Measurements from ENCODE around the gene IGF2R. TPM values are rescaled to one million over a fixed set of nuclear protein-coding genes. Genes with fewer than 3 reads are reported as not detected.

Gene IGF2R
- total RNA-seq, 5 donors from 2014 or later (not counting 1 experiment from before 2014, with no cell fraction given), result 63.4 to 87.5 (median 70.5) TPM

DNA sequence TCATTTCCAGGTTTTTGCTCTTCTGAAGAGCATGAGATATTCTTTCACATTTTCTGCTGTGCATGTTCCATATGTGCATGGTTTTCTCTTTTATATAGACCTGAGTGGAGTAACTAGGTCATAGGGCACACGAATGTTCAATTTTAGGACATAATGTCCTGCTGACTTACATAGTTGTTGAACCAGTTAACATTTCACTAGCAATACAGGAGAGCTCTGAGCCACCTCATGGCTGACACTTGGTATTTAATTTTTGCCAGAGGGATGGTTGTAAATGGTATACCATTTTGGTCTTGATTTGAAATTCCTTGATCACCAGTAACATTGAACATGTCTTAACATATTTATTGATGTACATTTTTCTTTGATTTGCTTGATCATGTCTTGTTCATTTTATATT is 38.3 kb downstream of the IGF2R start:
- DNase-seq (no peak), ATAC-seq (replicated peaks in 1 of 4) (no peak)
- Mint-ChIP-seq H3K9me3 (no peaks in the 10 kb centered on the region), H3K27ac (no peak overlapping the region), H3K4me1 (peaks cover 44 to 52% (median 47%) of the 10 kb centered on the region in 3 donors), H3K4me3 (peak overlapping the region in 1 of 3 donors; percentile 45), H3K36me3 (peaks cover 42% of the 10 kb centered on the region), H3K27me3 (no peaks in the 10 kb centered on the region)
- Histone ChIP-seq H3K9me3 (no peaks in the 10 kb centered on the region), H3K27me3 (replicated peaks in 1 of 2; ENCODE audit: control insufficient read depth in 2 of 2, extremely low read depth in 1 of 2, insufficient read depth in 2 of 2, low read length in 1 of 2) (no peaks in the 10 kb centered on the region), H3K4me3 (ENCODE audit: control insufficient read depth in 1 of 2, extremely low read depth in 1 of 2, low read length in 1 of 2) (no peak overlapping the region), H3K4me1 (ENCODE audit: control insufficient read depth in 1 of 2, extremely low read depth in 1 of 2, insufficient read depth in 2 of 2, low read length in 2 of 2) (peaks cover 0 to 13% of the 10 kb centered on the region in 2 experiments), H3K36me3 (ENCODE audit: control insufficient read depth in 2 of 2, extremely low read depth in 1 of 2, insufficient read depth in 1 of 2, low read length in 1 of 2) (peaks cover 6 to 33% of the 10 kb centered on the region in 2 donors), H3K27ac (ENCODE audit: low read length) (no peak overlapping the region)
- POLR2A ChIA-PET, result no interaction called here
- WGBS (ENCODE audit: insufficient coverage), result no CpG with 5 or more reads among the region's 1 CpG
- CTCF ChIA-PET, result interaction anchor here in 1 of 2 donors (0.6 kb wide), 1 partner anchor 740 kb away, joined by 3 read pairs; no protein-coding TSS in a partner anchor

DNA sequence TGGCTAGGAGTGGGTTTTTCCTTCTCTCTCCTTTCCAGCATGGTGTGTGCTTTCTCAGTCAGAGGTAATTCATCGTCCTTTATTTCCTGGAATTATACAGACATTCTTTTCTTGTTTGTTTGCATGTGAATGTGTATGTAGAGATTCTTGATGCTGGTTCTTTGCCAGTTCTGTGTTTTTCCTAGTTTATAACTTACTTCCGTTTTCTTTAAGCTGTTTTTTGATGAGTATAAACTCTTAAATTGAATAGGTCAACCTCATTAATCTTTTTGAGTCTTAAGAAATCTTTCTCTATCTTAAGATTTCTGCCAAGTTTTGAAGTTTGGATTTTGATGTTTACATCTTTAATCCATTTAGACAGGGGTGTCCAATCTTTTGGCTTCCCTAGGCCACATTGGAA is 38.7 kb downstream of the IGF2R start:
- peaks cover 6 to 36% of the 10 kb centered on the region in 2 donors for H3K36me3 ChIP-seq (ENCODE audit: control insufficient read depth in 2 of 2, extremely low read depth in 1 of 2, insufficient read depth in 1 of 2, low read length in 1 of 2)
- H3K27ac Mint-ChIP-seq, result no peak overlapping the region
- no CpG with 5 or more reads among the region's 2 CpGs for WGBS (ENCODE audit: insufficient coverage)
- H3K4me1 ChIP-seq (ENCODE audit: control insufficient read depth in 1 of 2, extremely low read depth in 1 of 2, insufficient read depth in 2 of 2, low read length in 2 of 2), result peaks cover 0 to 12% of the 10 kb centered on the region in 2 experiments
- ATAC-seq (replicated peaks in 1 of 4), result no peak
- CTCF ChIA-PET, result interaction anchor here (0.6 kb wide), 2 partner anchors 13 to 741 kb away, joined by 3 to 4 read pairs; no protein-coding TSS in a partner anchor
- H3K9me3 ChIP-seq, result no peaks in the 10 kb centered on the region
- peaks cover 44% of the 10 kb centered on the region for H3K36me3 Mint-ChIP-seq
- DNase-seq, result no peak
- no peaks in the 10 kb centered on the region for H3K27me3 ChIP-seq (replicated peaks in 1 of 2; ENCODE audit: control insufficient read depth in 2 of 2, extremely low read depth in 1 of 2, insufficient read depth in 2 of 2, low read length in 1 of 2)
- no peaks in the 10 kb centered on the region for H3K27me3 Mint-ChIP-seq
- POLR2A ChIA-PET, result interaction anchor here in 1 of 2 donors (0.6 kb wide), 1 partner anchor 8 kb away, joined by 3 read pairs; no protein-coding TSS in a partner anchor
- H3K27ac ChIP-seq (ENCODE audit: low read length), result no peak overlapping the region
- no peak overlapping the region for H3K4me3 ChIP-seq (ENCODE audit: control insufficient read depth in 1 of 2, extremely low read depth in 1 of 2, low read length in 1 of 2)
- peaks cover 42 to 49% (median 45%) of the 10 kb centered on the region in 3 donors for H3K4me1 Mint-ChIP-seq
- H3K4me3 Mint-ChIP-seq, result no peak overlapping the region
- H3K9me3 Mint-ChIP-seq, result no peaks in the 10 kb centered on the region

DNA sequence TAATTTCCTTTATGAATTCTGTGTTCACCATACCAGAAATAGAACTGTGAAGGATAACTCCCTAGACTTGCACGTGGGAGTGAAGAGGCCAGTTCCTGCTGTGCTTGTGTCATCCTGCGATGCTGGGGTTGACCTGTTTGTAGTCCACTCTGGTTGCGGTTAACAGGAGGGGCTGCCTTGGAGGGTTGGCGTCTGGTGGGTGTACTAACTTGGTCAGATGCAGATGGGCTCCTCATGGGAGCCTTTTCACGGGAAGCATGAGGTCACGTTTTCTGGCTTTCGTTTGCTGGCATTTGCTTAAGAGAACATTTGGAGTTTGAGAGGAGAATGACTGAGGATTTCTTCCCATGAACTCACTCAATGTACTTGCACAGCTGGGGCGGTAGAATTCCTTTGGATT is 41.2 kb downstream of the IGF2R start:
- Histone ChIP-seq H3K36me3 (ENCODE audit: control insufficient read depth in 2 of 2, extremely low read depth in 1 of 2, insufficient read depth in 1 of 2, low read length in 1 of 2) (peaks cover 0 to 42% of the 10 kb centered on the region in 2 donors), H3K4me1 (ENCODE audit: control insufficient read depth in 1 of 2, extremely low read depth in 1 of 2, insufficient read depth in 2 of 2, low read length in 2 of 2) (peaks cover 18 to 21% of the 10 kb centered on the region in 2 experiments), H3K9me3 (no peaks in the 10 kb centered on the region), H3K27me3 (replicated peaks in 1 of 2; ENCODE audit: control insufficient read depth in 2 of 2, extremely low read depth in 1 of 2, insufficient read depth in 2 of 2, low read length in 1 of 2) (no peaks in the 10 kb centered on the region), H3K4me3 (ENCODE audit: control insufficient read depth in 1 of 2, extremely low read depth in 1 of 2, low read length in 1 of 2) (no peak overlapping the region), H3K27ac (ENCODE audit: low read length) (no peak overlapping the region)
- Mint-ChIP-seq H3K4me3 (no peak overlapping the region), H3K36me3 (peaks cover 42% of the 10 kb centered on the region), H3K27me3 (no peaks in the 10 kb centered on the region), H3K4me1 (peaks cover 49 to 54% (median 50%) of the 10 kb centered on the region in 3 donors), H3K9me3 (no peaks in the 10 kb centered on the region), H3K27ac (no peak overlapping the region)
- 96% methylated on average over 3 of the region's 8 CpGs for WGBS (ENCODE audit: insufficient coverage)
- no peak for DNase-seq
- POLR2A ChIA-PET, result no interaction called here
- CTCF ChIA-PET, result no interaction called here
- no peak for ATAC-seq (replicated peaks in 1 of 4)

DNA sequence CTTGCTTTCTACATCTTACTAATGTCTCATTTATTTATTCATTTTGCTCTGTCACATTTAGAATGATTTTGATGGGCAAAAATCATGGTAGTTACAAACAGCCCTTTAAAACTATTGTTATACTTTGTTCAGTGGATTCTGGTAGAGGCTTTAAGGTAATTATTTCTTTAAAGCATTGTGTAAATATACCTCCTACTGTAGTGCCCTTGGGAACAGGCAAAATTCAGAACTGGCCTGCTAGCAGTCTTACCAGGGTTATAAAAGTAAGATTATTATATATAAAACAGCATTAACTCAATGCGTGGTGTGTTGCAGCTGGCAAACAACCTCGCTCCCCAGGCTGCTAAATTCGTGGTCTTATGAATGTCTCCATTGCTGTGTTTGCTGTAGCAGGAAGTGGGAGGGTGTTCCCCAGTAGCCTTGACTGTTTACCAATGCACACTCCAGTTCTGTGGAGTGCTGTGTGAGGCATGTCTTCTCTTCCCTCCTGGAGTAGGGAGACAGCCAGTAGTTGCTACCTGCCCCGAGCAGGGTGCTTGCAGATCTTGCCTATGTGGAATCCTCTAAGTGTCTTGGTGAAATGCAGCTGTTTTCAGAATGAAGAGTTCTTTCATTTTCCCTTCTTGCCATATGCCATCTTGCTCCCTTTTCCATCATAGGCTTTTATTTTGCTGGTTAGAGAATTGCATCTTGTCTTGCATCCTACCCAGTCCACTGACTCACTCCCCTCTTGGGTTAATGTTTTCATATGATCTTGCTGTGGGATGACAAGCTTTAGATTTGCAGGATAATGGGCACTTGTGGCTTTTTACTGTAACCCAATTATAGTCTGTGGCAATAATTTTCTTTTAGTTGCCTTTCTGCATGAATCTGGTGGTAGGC is 45.3 kb downstream of the IGF2R start:
- H3K4me3 ChIP-seq (ENCODE audit: control insufficient read depth in 1 of 2, extremely low read depth in 1 of 2, low read length in 1 of 2), result no peak overlapping the region
- ChIA-PET CTCF (interaction anchor here in 1 of 2 donors (0.6 kb wide), 1 partner anchor 44 kb away, joined by 3 read pairs; no protein-coding TSS in a partner anchor), POLR2A (no interaction called here)
- peak overlapping the region; percentile 96 to 97 for H3K27ac Mint-ChIP-seq
- H3K4me1 ChIP-seq (ENCODE audit: control insufficient read depth in 1 of 2, extremely low read depth in 1 of 2, insufficient read depth in 2 of 2, low read length in 2 of 2), result peaks cover 32 to 33% of the 10 kb centered on the region in 2 experiments
- peaks cover 0 to 35% of the 10 kb centered on the region in 2 donors for H3K36me3 ChIP-seq (ENCODE audit: control insufficient read depth in 2 of 2, extremely low read depth in 1 of 2, insufficient read depth in 1 of 2, low read length in 1 of 2)
- H3K9me3 ChIP-seq, result peaks cover 2% of the 10 kb centered on the region
- peaks cover 56% of the 10 kb centered on the region for H3K36me3 Mint-ChIP-seq
- H3K27ac ChIP-seq (ENCODE audit: low read length), result peak overlapping the region; percentile 82
- no peaks in the 10 kb centered on the region for H3K27me3 Mint-ChIP-seq
- H3K4me1 Mint-ChIP-seq, result peaks cover 49 to 66% (median 59%) of the 10 kb centered on the region in 3 donors
- H3K9me3 Mint-ChIP-seq, result no peaks in the 10 kb centered on the region
- peak overlapping the region; percentile 35 to 64 (median 55) for H3K4me3 Mint-ChIP-seq
- DNase-seq, result peak in 16 of 35 experiments; percentile 11 to 54 (median 24)
- no peaks in the 10 kb centered on the region for H3K27me3 ChIP-seq (replicated peaks in 1 of 2; ENCODE audit: control insufficient read depth in 2 of 2, extremely low read depth in 1 of 2, insufficient read depth in 2 of 2, low read length in 1 of 2)
- no CpG with 5 or more reads among the region's 4 CpGs for WGBS (ENCODE audit: insufficient coverage)
- peak; percentile 72 to 78 (median 74) for ATAC-seq (replicated peaks in 1 of 4)

DNA sequence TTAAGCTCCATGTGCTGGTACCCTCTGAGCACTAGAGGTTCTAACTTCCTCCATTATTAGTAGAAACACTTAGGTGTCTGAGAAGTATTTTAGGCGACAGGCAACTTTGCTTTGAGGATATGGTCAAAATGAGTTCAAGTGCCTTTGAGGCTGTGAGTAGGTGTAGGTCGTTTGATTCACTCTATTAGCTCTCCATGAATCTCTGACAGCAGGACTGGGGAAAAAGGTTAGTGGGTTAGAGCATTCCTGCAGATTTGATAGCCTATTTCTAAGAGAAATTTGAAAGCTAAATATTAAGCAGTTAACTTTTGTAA is 45.9 kb downstream of the IGF2R start:
- Histone ChIP-seq H3K36me3 (ENCODE audit: control insufficient read depth in 2 of 2, extremely low read depth in 1 of 2, insufficient read depth in 1 of 2, low read length in 1 of 2) (peaks cover 0 to 30% of the 10 kb centered on the region in 2 donors), H3K4me1 (ENCODE audit: control insufficient read depth in 1 of 2, extremely low read depth in 1 of 2, insufficient read depth in 2 of 2, low read length in 2 of 2) (peaks cover 32 to 33% of the 10 kb centered on the region in 2 experiments), H3K4me3 (ENCODE audit: control insufficient read depth in 1 of 2, extremely low read depth in 1 of 2, low read length in 1 of 2) (no peak overlapping the region), H3K27me3 (replicated peaks in 1 of 2; ENCODE audit: control insufficient read depth in 2 of 2, extremely low read depth in 1 of 2, insufficient read depth in 2 of 2, low read length in 1 of 2) (no peaks in the 10 kb centered on the region), H3K9me3 (peaks cover 2% of the 10 kb centered on the region), H3K27ac (ENCODE audit: low read length) (peak overlapping the region; percentile 82)
- peak in 1 of 35 experiments; percentile 7 for DNase-seq
- H3K27me3 Mint-ChIP-seq, result no peaks in the 10 kb centered on the region
- H3K9me3 Mint-ChIP-seq, result no peaks in the 10 kb centered on the region
- POLR2A ChIA-PET, result no interaction called here
- CTCF ChIA-PET, result interaction anchor here in 1 of 2 donors (0.6 kb wide), 1 partner anchor 45 kb away, joined by 3 read pairs; no protein-coding TSS in a partner anchor
- WGBS (ENCODE audit: insufficient coverage), result no CpG with 5 or more reads among the region's 2 CpGs
- ATAC-seq (replicated peaks in 1 of 4), result no peak
- peaks cover 52% of the 10 kb centered on the region for H3K36me3 Mint-ChIP-seq
- peak overlapping the region; percentile 96 to 97 for H3K27ac Mint-ChIP-seq
- H3K4me3 Mint-ChIP-seq, result peak overlapping the region; percentile 35 to 64 (median 55)
- H3K4me1 Mint-ChIP-seq, result peaks cover 53 to 67% (median 59%) of the 10 kb centered on the region in 3 donors

All from T-cell (primary cell).